Measurements from ENCODE around the gene APOBEC3H. TPM values are rescaled to one million over a fixed set of nuclear protein-coding genes. Genes with fewer than 3 reads are reported as not detected.

APOBEC3H gene
- polyA plus RNA-seq, 1 donor (not counting 4 experiments of a cell fraction or from before 2014, with no cell fraction given): 0.41 TPM

- no peak overlapping the region for H3K4me2 ChIP-seq (ENCODE audit: control insufficient read depth, extremely low read depth, insufficient read depth, low read depth, low read length)
- H3K27ac ChIP-seq (ENCODE audit: control insufficient read depth, insufficient read depth, low read length): no peak overlapping the region
- H3K79me2 ChIP-seq (ENCODE audit: control insufficient read depth, insufficient read depth, low read length): no peaks in the 10 kb centered on the region
- FAIRE-seq (no peak), DNase-seq (ENCODE audit: low read depth, low spot score) (no peak)
- dilution Hi-C loops (cut with MboI; ENCODE audit: extremely low pct_ligation_motif_present, low sequenced_read_pairs): no loop called here
- H3K9ac ChIP-seq (ENCODE audit: control insufficient read depth, extremely low read depth, insufficient read depth, low read length): no peak overlapping the region
- no peaks in the 10 kb centered on the region for H3K9me1 ChIP-seq (ENCODE audit: control insufficient read depth, extremely low read depth, insufficient read depth, low read length)
- peaks cover 6% of the 10 kb centered on the region for H3K4me1 ChIP-seq (ENCODE audit: control insufficient read depth, extremely low read depth, insufficient read depth, low read length)
- H4K20me1 ChIP-seq (ENCODE audit: control insufficient read depth, extremely low read depth, insufficient read depth, low read length): no peaks in the 10 kb centered on the region
- no peaks in the 10 kb centered on the region for H3K9me3 ChIP-seq (ENCODE audit: control insufficient read depth, low read depth, low read length)
- no peak overlapping the region for H3K4me3 ChIP-seq (ENCODE audit: control insufficient read depth in 2 of 3, extremely low read depth in 1 of 3, insufficient read depth in 2 of 3, low read depth in 1 of 3, low read length in 3 of 3)
- TF ChIP-seq CTCF (optimal IDR thresholded peaks at IDR 0.05 in 1 of 3, IDR thresholded peaks at IDR 0.05 in 1 of 3, conservative IDR thresholded peaks at IDR 0.05 in 1 of 3; ENCODE audit: extremely low read depth in 1 of 3, insufficient read depth in 2 of 3, low read length in 3 of 3): no peak
- TF ChIP-seq EZH2 (IDR thresholded peaks at IDR 0.05; ENCODE audit: low read length): no peak
- H3K27me3 ChIP-seq (ENCODE audit: control insufficient read depth, extremely low read depth, insufficient read depth, low read length): no peaks in the 10 kb centered on the region
- no peak overlapping the region for H2AFZ ChIP-seq (ENCODE audit: control insufficient read depth, low read length)
- peaks cover 0 to 4% of the 10 kb centered on the region in 2 experiments for H3K36me3 ChIP-seq (ENCODE audit: control insufficient read depth in 2 of 2, extremely low read depth in 1 of 2, insufficient read depth in 2 of 2, low read length in 2 of 2)
Observed at GRCh38 chr22:39084666-39085065, 12.4 kb upstream of the APOBEC3H start.

GRCh38 chr22:39087098-39087497, 9.9 kb upstream of the APOBEC3H start:
- H3K36me3 ChIP-seq (ENCODE audit: control insufficient read depth in 2 of 2, extremely low read depth in 1 of 2, insufficient read depth in 2 of 2, low read length in 2 of 2): no peaks in the 10 kb centered on the region
- dilution Hi-C loops (cut with MboI; ENCODE audit: extremely low pct_ligation_motif_present, low sequenced_read_pairs): no loop called here
- H3K79me2 ChIP-seq (ENCODE audit: control insufficient read depth, insufficient read depth, low read length): no peaks in the 10 kb centered on the region
- H3K9me1 ChIP-seq (ENCODE audit: control insufficient read depth, extremely low read depth, insufficient read depth, low read length): no peaks in the 10 kb centered on the region
- H2AFZ ChIP-seq (ENCODE audit: control insufficient read depth, low read length): no peak overlapping the region
- FAIRE-seq (no peak), DNase-seq (ENCODE audit: low read depth, low spot score) (no peak)
- H3K9me3 ChIP-seq (ENCODE audit: control insufficient read depth, low read depth, low read length): no peaks in the 10 kb centered on the region
- H3K4me1 ChIP-seq (ENCODE audit: control insufficient read depth, extremely low read depth, insufficient read depth, low read length): peaks cover 25% of the 10 kb centered on the region
- TF ChIP-seq CTCF (optimal IDR thresholded peaks at IDR 0.05 in 1 of 3, IDR thresholded peaks at IDR 0.05 in 1 of 3, conservative IDR thresholded peaks at IDR 0.05 in 1 of 3; ENCODE audit: extremely low read depth in 1 of 3, insufficient read depth in 2 of 3, low read length in 3 of 3): no peak
- TF ChIP-seq EZH2 (IDR thresholded peaks at IDR 0.05; ENCODE audit: low read length): no peak
- no peak overlapping the region for H3K27ac ChIP-seq (ENCODE audit: control insufficient read depth, insufficient read depth, low read length)
- no peak overlapping the region for H3K9ac ChIP-seq (ENCODE audit: control insufficient read depth, extremely low read depth, insufficient read depth, low read length)
- H4K20me1 ChIP-seq (ENCODE audit: control insufficient read depth, extremely low read depth, insufficient read depth, low read length): no peaks in the 10 kb centered on the region
- H3K4me3 ChIP-seq (ENCODE audit: control insufficient read depth in 2 of 3, extremely low read depth in 1 of 3, insufficient read depth in 2 of 3, low read depth in 1 of 3, low read length in 3 of 3): no peak overlapping the region
- H3K4me2 ChIP-seq (ENCODE audit: control insufficient read depth, extremely low read depth, insufficient read depth, low read depth, low read length): no peak overlapping the region
- H3K27me3 ChIP-seq (ENCODE audit: control insufficient read depth, extremely low read depth, insufficient read depth, low read length): no peaks in the 10 kb centered on the region
